K562 (cell line): ENCODE results near the gene GPR153. TPM values are rescaled to one million over a fixed set of nuclear protein-coding genes. Genes with fewer than 3 reads are reported as not detected.
A peak's percentile ranks its signal among the peaks of the same experiment; 100 is the strongest.

ENCODE experiments used
- BRCA1 ChIP-seq, 2 experiments: fragments of 450-650 bp in 1 of 2; sonication (generic) in 1 of 2; formaldehyde crosslinking in 1 of 2; IDR thresholded peaks; 2 replicates each; pipeline versions ENCODE4 v1.5.0 to v1.6.1; 2017 to 2020; ENCODE audit warnings: mild to moderate bottlenecking in 1 of 2, missing genetic modification reagents in 1 of 2
- CHCHD3 ChIP-seq: fragments of 250-450 bp; sonication (Bioruptor Pico); IDR thresholded peaks from 2 replicates; pipeline ENCODE4 v2.1.2; 2022; ENCODE audit warnings: mild to moderate bottlenecking
- ETV1 ChIP-seq: fragments of 450-650 bp; conservative IDR thresholded peaks from 2 replicates; pipeline ENCODE4 v1.6.1; 2016; ENCODE audit warnings: missing genetic modification characterization, control low read depth, low read depth, missing compliant biosample characterization
- GABPB2 ChIP-seq: fragments of 250-450 bp; sonication (Bioruptor Pico); conservative IDR thresholded peaks from 2 replicates; pipeline ENCODE4 v1.5.1; 2021; ENCODE audit warnings: mild to moderate bottlenecking
- GATAD2B ChIP-seq: fragments of 450-650 bp; IDR thresholded peaks from 2 replicates; pipeline ENCODE4 v1.6.1; 2017; ENCODE audit warnings: mild to moderate bottlenecking, borderline replicate concordance
- HDAC1 ChIP-seq, 2 experiments: fragments of 450-650 bp; IDR thresholded peaks; 2 replicates each; pipeline ENCODE4 v1.6.1; 2016 to 2017; ENCODE audit warnings: inconsistent platforms in 1 of 2, mild to moderate bottlenecking in 1 of 2, moderate library complexity in 1 of 2
- HDGF ChIP-seq: fragments of 450-650 bp; IDR thresholded peaks from 2 replicates; pipeline ENCODE4 v1.6.1; 2016
- ILF3 ChIP-seq: fragments of 450-650 bp; IDR thresholded peaks from 2 replicates; pipeline ENCODE4 v1.6.1; 2018; ENCODE audit warnings: antibody characterized with exemption, mild to moderate bottlenecking, moderate library complexity, borderline replicate concordance
- JUNB ChIP-seq: fragments of 450-650 bp; formaldehyde crosslinking; conservative IDR thresholded peaks from 2 replicates; pipeline ENCODE4 v1.4.0; 2020; ENCODE audit warnings: mild to moderate bottlenecking
- PHF21A ChIP-seq: fragments of 450-650 bp; IDR thresholded peaks from 2 replicates; pipeline ENCODE4 v1.6.1; 2017; ENCODE audit warnings: low read depth, borderline replicate concordance
- RBM17 ChIP-seq: fragments of 200-400 bp; formaldehyde crosslinking; IDR thresholded peaks from 2 replicates; pipeline ENCODE4 v1.6.1; 2017; ENCODE audit warnings: low read depth, mild to moderate bottlenecking, low read length, borderline replicate concordance
- SP2 ChIP-seq: IDR thresholded peaks from 2 replicates; pipeline ENCODE4 v1.6.1; 2011; ENCODE audit warnings: mild to moderate bottlenecking, low read depth, low read length, moderate library complexity; ENCODE audit not compliant: poor library complexity, severe bottlenecking; ENCODE audit errors: extremely low read depth
- SRSF1 ChIP-seq: fragments of 200-400 bp; formaldehyde crosslinking; IDR thresholded peaks from 2 replicates; pipeline ENCODE4 v1.6.1; 2017; ENCODE audit warnings: mild to moderate bottlenecking, low read depth, low read length, moderate library complexity
- polyA plus RNA-seq, 8 experiments: library from polyadenylated mRNA; depleted of rRNA in 4 of 8; stranded (reverse) in 5 of 8; unstranded in 3 of 8; fragments of >200 nt; fragmentation: Nextera tagmentation in 2 of 8; fragmentation: Illumina TruSeq in 1 of 8; extraction: Ambion mirVana in 2 of 8; extraction: Trizol in 1 of 8; gene quantifications; 2 replicates each; pipeline versions ENCODE4 v1.2.1 to v1.2.3, GENCODE V29; 2011 to 2014; ENCODE audit warnings: inconsistent platforms in 1 of 8, missing spikeins in 1 of 8
- total RNA-seq, 7 experiments: library from RNA; depleted of rRNA in 6 of 7; stranded (reverse); fragments of >200 nt in 6 of 7; fragmentation: Illumina TruSeq in 2 of 7; extraction: Trizol in 2 of 7; gene quantifications; 2 replicates each; pipeline versions ENCODE4 v1.2.1 to v1.2.3, GENCODE V29; 2011 to 2021; ENCODE audit warnings: low replicate concordance in 1 of 7
- TF ChIP-seq, protein P1 (sequence below), 3 experiments: fragments of 200-800 bp in 1 of 3; sonication (Bioruptor generic) in 1 of 3; sonication (generic) in 1 of 3; formaldehyde crosslinking in 1 of 3; IDR thresholded peaks; 2 replicates each; pipeline versions ENCODE4 v1.6.1 to v1.8.0; 2016 to 2022; ENCODE audit warnings: mild to moderate bottlenecking in 2 of 3, missing compliant biosample characterization in 2 of 3, missing genetic modification characterization in 2 of 3, missing genetic modification reagents in 1 of 3

Gene GPR153
- total and polyA plus RNA-seq, 9 of the 15 experiments (the other 6 are each of a cell fraction or from before 2014, with no cell fraction given) = 0.01 to 1.5 (median 0.51) TPM

DNA sequence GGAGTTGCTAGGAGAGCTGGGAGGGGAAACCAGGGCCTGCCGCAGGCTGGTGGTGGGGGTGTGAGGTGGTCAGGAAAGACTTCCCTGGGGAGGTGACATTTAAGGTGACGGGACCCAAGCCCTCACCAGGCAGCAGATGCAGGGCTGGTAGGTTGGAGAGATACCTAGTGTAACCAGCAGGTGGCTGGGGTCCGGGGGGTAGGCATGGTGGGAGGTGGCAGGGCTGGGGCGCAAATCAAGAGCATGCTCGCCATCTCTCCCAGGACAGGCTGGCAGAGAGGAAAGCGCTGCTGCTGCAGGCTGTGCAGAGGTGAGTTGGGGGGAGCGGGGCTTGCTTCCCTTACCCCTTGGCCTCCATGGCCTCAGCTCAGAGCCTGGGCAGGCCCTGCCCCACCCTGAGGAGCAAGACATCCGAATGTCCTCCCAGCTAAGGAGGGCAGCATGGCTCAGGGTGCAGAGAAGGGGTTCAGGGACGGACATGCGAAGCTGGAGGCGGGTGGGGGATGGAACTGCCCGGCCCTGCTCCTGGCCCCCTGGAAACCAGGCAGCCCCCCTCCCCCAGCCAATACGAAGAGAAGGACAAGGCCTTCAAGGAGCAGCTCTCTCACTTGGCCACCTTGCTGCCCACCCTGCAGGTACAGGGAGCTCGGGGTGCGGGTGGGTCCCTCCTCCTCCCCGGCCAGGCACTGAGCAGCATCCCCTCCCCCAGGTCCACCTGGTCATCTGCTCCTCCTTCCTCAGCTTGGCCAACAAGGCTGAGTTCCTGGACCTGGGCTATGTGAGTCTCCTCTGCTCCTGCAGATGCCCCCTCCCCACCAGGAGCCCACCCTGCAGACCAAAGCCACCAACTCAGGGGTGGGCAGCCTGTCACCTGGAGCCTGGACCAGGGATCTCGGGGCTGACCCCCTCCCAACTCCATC lies 51.0 kb downstream of the GPR153 start (continued):
- TF ChIP-seq, protein P1, sequence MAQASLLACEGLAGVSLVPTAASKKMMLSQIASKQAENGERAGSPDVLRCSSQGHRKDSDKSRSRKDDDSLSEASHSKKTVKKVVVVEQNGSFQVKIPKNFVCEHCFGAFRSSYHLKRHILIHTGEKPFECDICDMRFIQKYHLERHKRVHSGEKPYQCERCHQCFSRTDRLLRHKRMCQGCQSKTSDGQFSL (CRISPR knock-in tag; IDR thresholded peaks at IDR 0.05) = no peak
- TF ChIP-seq, protein P1 (tag; IDR thresholded peaks at IDR 0.05) = no peak
- TF ChIP-seq BRCA1 (IDR thresholded peaks at IDR 0.05) (no peak), BRCA1 (CRISPR knock-in tag; IDR thresholded peaks at IDR 0.05) (peak; percentile 16; the same call in 1 of the 2 replicates), SRSF1 (no peak), GATAD2B (no peak), HDAC1 (IDR thresholded peaks at IDR 0.05) (0 out of 4 replicates have a peak, but pooled peaks of 1 of the 2 experiments have one; percentile 2), JUNB (CRISPR knock-in tag) (no peak), ETV1 (tag) (no peak), HDGF (no peak), RBM17 (no peak), PHF21A (no peak), SP2 (no peak), ILF3 (no peak), GABPB2 (CRISPR knock-in tag) (no peak), CHCHD3 (CRISPR knock-in tag) (no peak)
